Measurements from ENCODE around the gene LRRC37B.
A peak's percentile ranks its signal among the peaks of the same experiment; 100 is the strongest.
"Not testable (repeated sequence)": the region's sequence is repeated elsewhere in the genome, so short reads cannot be mapped to it uniquely, and the experiment has no call there.

LRRC37B gene

DNA sequence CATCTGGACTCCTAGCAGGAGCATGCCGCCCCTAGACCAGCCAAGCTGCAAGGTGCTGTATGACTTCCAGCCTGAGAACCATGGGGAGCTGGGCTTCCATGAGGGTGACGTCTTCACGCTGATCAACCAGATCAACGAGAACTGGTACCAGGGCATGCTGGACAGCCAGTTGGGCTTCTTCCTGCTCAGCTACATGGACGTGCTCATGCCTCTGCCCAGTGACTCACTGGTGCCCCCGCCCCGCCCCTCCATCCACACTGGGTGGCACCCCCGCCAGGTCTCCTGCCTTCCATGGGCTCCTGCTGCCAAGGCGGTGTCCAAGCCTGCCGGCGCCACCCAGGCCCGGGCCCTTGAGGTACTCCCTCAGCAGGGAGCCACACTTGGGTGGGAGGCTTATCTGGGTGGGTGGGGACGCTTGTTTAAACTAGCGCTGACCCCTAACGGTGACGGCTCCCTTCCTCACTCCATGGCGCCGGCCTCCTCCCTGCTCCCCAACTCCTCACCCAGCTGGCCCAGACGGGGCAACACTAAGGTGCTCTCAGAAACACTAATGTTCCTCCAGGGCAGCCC is 34.2 kb downstream of the LRRC37B start:
- DNase-seq (ENCODE audit: low read depth in 2 of 2): not testable (repeated sequence)

DNA sequence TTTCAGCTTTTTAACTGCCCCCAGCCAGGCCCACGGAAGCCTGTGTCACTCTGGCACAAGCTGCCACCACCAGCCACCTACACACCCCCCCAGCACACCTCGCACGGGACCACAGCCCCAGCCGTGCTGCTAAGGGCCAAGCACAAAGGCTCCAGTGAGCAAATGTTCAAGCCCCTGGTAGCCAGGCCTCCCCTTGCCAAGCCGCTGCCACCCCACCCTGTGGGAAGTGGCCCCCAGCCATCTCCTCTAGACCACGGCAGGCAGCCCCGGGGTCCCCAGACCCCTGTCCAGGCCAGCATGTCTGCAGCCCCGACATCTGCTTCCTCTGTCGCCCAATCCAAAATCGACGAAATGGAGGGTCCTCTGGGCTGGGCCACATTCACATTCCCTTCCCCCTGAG is 35.1 kb downstream of the LRRC37B start:
- DNase-seq (ENCODE audit: low read depth in 2 of 2): not testable (repeated sequence)

DNA sequence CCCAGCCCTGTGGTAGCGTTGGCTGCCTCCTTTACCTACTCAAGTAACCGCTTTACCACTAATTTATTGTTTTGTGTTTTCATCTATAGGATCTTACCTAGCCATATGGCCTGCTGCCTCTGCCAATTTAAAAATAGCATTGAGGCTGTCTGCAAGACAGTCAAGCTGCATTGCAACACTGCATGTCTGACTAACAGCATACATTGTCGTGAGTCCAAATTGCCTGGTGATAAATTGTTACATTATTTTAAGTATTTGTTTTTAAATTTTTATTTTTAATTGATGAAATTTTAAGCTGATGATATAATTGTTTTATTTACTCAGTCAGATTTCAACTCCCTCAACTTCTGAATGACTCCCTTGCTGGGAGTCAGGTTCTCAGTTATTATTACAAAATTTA is 38.4 kb downstream of the LRRC37B start:
- DNase-seq (ENCODE audit: low read depth in 2 of 2): not testable (repeated sequence)

DNA sequence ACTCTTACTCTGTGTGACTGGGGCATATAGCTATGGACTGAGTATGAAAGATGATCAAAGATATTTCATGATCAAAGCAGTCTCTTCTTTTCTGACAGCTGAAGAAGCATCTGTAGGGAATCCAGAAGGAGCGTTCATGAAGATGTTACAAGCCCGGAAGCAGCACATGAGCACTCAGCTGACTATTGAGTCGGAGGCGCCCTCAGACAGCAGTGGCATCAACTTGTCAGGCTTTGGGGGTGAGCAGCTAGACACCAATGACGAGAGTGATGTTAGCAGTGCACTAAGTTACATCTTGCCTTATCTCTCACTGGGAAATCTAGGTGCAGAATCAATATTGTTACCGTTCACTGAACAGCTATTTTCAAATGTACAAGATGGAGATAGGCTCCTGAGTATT is 40.5 kb downstream of the LRRC37B start:
- not testable (repeated sequence) for DNase-seq (ENCODE audit: low read depth in 2 of 2)

DNA sequence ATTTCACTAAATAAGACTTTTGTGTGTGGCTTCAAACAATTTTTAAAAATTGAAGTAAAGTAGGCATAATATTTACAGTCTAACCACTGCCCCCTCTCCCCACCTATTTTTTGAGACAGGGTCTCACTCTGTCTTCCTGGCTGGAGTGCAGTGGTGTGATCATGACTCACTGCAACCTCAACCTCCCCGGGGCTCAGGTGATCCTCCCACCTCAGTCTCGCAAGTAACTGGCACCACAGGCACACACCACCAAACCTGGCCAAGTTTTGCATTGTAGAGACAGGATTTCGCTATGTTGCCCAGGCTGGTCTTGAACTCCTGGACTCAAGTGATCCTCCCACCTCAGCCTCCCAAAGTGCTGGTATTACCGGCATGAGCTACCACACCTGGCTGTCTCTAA is 47.8 kb downstream of the LRRC37B start:
- DNase-seq (ENCODE audit: low read depth in 2 of 2): not testable (repeated sequence)

DNA sequence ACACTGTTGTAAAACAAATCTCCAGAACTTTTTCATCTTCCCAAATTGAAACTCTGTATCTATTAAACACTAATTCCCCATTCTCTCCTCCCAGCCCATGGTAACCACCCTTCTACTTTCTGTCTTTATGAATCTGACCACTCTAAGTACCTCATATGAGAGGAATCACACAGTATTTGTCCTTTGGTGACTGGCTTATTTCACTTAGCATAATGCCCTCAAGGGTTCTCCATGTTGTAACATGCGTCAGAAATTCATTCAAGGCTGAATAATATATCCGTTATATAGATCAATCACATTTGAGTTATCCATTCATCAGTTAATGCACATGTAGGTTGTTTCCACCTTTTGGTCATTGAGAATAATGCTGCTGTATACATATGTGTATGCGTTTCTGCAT is 48.2 kb downstream of the LRRC37B start:
- not testable (repeated sequence) for DNase-seq (ENCODE audit: low read depth in 2 of 2)

DNA sequence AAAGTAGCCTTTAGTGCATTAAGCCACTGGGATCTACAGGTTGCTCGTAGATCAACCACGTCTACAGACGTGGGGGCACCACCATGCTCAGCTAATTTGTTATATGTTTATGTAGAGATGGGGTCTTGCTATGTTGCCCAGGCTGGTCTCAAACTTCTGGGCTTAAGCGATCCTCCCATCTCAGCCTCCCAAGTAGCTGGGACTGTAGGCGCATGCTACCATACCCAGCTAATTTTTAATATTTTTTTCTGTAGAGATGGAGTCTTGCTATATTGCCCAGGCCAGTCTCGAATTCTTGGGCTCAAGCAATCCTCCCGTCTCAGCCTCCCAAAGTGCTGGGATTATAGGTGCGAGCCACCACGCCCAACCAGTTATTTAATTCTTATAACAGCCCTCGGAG is 49.3 kb downstream of the LRRC37B start:
- not testable (repeated sequence) for DNase-seq (ENCODE audit: low read depth in 2 of 2)

DNA sequence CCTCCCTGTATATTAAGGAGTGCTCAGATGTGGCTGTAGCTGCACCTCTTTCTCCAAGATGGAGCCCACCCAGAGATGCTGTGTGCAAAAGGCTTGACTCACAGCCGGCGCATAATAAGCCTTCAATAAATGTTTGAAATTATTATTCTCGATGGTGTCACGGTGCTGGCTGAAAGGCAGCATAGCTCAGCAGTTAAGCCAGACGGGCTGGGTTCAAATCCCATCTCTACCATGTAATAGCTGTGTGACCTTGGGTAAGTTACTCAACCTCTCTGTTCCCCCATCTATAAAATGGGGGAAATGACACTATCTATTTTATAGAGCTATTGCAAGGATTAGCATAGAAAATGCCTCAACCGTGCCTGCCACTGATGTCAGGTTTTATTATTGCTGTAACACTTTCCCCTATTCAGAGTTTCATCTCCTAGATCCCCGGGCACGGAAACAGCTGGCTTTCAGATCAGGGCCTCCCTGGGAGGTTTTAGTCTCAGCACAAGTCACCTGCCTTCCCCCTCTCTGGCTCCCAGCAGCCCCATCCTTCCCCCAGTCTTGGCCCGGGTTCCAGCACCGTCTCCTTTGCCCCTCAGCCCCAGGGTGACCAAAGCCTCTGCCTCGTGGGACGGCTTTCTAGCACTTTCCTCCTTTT is 50.4 kb downstream of the LRRC37B start:
- not testable (repeated sequence) for DNase-seq (ENCODE audit: low read depth in 2 of 2)

DNA sequence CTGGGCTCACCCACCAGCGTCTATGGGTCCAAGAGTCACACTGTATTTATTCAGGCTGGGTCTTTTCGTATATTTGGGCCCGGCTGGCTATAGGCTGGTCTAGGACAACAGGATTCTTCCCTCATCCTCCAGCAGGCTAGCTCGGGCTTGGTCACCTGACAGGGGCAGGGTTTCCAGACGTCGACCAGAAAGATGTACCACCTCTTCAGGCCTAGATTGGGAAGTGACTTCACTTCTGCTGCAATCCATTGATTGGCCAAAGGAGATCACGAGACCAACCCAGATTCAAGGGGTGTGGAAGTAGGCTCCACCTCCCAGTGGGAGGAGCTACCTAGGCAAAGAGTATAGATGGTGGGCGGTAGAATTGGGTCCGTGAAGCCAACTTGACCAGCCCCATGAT is 53.5 kb downstream of the LRRC37B start:
- not testable (repeated sequence) for DNase-seq (ENCODE audit: low read depth in 2 of 2)

DNA sequence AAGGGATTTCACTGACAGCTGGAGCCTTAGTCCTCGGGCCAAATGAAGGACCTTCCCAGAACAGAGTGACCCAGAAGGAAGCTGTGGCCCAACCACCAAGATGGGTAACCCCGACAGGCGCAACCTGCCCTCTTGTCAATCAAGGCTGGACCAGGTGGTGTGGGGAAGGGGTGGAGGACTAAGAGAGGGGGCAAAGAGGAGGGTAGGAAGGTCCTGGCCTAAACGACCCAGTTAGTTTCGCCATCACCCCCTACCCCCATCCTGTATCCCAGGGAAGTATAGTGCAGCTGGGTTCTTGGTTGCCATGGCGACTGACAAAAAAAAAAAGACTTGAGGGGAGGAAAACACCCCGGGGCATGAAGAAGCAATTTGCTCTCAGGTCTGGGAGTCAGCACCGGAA is 54.7 kb downstream of the LRRC37B start:
- not testable (repeated sequence) for DNase-seq (ENCODE audit: low read depth in 2 of 2)

DNA sequence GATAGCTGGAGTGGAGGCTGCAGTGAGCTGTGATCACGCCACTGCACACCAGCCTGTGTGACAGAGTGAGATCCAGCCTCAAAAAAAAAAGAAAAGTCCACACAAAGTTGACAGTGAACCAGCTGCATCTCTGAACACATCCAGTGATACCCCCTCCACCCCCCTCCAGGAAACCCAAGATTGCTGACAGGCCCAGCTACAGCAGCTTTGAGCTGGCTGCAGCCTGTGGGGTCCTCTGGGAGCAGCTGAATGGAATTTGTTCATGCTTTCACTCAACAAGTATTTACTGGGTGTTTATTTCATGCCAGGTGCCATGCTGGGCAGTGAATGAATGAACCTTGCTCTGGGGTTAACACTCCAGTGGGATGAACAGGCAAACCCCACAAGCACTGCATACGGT is 56.9 kb downstream of the LRRC37B start:
- not testable (repeated sequence) for DNase-seq (ENCODE audit: low read depth in 2 of 2)

DNA sequence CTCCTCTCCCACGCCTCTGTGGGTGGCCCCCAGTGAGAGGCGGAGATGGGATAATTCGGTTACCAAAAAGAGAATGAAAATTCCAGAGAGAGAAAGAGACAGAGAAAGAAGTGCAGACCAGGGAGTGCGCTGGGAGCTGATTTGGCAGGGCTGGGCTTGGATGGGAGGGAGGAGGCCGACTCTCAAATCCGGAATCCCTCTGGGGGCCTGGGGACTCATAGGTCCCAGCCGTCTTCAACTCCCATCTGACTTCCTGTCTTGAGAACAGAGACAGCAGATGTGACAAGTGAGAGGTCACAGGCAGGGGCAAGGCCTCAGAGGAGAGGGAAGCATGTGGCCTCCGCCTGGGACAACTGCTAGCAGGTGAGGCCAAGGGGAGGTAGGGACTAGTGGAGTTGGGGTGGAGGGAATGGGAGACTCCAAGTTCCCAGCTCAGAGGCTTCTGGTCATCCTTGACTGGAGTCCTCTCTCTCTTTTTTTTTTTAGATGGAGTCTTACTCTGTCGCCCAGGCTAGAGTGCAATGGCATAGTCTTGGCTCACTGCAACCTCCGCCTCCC is 59.0 kb downstream of the LRRC37B start:
- DNase-seq (ENCODE audit: low read depth in 2 of 2): not testable (repeated sequence)

DNA sequence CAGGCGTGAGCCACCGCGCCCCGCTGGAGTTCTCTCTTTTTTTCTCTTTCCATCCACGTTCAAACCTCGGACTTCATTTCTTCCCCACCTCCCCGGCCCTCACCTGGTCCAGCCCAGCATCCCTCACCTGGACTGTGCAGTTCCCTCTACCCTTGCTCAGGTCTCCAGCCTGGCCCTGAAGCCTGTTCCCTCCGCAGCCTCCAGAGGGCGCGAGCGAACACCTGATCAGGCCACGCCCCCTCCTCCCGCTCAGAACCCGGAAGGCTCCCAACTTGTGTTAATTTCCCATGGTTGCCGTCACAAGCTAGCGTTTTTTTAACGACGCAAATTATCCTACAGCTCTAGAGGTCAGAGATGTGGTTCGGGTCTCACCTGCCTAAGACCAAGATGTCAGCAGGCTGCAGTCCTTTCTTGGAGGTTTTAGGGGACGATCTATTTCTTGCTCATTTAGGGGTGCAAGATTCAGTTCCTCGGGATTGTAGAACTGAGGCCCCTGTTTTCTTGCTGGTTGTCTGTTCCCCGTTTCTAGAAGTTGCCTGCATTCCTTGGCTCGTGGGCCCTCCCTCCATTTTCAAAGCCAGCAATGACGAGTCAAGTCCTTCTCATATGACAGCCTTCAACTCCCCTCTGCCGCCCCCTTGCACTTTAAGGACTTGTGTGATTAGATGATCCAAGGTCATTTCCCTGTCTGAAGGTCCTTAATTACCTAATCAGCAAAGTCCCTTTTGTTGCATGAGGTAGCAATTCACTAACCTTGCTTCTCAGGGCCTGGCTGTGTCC is 59.9 kb downstream of the LRRC37B start:
- DNase-seq (ENCODE audit: low read depth in 2 of 2): peak; percentile 12 to 29

DNA sequence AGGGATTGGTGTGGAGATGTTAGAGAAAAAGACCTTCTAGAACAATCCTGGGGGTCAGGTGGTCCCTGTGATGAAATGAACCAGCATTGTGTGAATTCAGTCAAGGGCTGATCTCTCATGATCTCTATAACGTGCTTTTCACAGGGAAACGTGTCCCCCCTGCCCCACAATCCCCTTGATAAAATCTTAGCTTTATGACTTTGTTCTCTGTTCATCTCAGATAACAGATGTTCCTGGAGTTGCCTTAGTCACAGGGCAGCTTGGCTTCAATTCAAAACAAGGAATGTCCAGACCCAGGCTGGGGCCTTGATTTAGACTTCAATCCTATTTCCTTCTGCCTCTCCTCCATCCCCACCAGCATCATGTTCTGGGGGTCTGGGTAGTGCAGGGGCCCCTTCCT is 61.9 kb downstream of the LRRC37B start:
- not testable (repeated sequence) for DNase-seq (ENCODE audit: low read depth in 2 of 2)

DNA sequence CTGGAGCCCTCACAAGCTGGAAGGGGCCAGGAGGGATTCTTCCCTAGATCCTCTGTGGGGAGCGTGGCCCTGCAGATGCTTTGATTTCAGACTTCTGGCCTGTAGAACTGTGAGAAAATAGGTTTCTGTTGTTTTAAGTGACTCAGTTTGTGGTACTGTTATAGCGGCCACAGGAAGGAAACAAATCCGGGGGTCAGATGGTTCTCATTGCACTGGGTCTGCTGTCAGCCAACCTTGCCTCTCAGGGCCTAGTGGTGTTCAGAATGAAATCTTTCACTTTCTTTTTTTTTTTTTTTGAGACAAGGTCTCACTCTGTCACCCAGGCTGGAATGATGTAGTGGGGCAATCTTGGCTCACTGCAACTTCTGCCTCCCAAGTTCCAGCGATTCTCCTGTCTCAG is 64.8 kb downstream of the LRRC37B start:
- peak in 1 of 2 donors; percentile 30 for DNase-seq (ENCODE audit: low read depth in 2 of 2)

DNA sequence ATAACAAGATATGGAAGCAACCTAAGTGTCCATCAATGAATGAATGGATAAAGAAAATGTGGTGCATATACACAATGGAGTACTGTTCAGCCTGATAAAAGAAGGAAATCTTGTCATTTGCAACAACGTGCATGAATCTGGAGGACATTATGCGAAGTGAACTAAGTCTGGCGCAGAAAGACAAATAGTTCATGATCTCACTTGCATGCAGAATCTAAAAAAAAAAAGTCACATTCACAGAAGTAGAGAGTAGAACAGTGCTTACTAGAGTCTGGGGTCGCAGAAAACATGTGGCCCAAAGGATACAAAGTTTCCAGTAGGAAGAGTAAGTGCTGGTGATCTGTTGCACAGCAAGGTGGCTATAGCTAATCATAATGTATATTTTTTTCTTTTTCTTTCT is 65.9 kb downstream of the LRRC37B start:
- DNase-seq (ENCODE audit: low read depth in 2 of 2): not testable (repeated sequence)

DNA sequence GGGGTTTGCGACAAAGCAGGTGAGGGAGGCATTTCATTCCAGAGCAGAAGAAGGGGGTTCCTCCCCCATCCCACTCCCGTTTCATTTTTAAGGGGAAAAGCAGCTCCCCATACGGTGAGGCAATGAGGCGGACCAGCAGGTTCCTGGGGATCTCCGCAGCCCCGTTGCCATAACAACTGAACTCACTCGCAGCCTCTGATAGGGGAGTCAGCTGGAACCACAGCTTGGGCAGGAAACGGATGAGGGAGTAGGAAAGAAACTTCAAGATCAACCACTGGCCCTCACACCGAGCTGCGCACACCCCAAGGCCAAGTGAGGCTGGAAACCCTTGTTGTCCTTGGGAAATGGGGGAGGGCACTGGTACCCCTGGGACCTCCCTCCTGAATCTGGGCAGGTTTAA is 72.6 kb downstream of the LRRC37B start:
- peak; percentile 29 to 43 for DNase-seq (ENCODE audit: low read depth in 2 of 2)

DNA sequence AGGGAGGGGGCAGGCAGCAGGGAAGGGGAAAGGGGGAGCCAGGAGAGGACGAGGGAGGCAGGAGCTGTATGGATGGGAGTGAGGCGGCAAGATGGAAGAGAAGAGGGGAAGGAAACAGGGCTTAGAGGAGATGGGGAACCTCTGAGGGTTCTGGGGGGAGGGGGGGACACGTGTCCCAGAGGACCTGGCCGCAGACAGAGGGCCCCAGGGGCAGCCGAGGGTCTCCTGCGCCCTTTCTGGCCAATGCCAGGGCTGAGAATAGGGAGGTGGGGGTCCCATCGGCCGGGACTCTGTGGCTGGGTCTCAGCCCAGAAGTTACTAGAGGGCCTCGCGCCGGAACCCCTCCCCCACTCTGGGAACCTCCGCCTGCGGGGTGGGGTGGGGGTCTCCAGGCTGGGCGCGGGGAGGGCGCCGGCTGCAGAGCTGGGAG is 76.4 kb downstream of the LRRC37B start:
- not testable (repeated sequence) for DNase-seq (ENCODE audit: low read depth in 2 of 2)

DNA sequence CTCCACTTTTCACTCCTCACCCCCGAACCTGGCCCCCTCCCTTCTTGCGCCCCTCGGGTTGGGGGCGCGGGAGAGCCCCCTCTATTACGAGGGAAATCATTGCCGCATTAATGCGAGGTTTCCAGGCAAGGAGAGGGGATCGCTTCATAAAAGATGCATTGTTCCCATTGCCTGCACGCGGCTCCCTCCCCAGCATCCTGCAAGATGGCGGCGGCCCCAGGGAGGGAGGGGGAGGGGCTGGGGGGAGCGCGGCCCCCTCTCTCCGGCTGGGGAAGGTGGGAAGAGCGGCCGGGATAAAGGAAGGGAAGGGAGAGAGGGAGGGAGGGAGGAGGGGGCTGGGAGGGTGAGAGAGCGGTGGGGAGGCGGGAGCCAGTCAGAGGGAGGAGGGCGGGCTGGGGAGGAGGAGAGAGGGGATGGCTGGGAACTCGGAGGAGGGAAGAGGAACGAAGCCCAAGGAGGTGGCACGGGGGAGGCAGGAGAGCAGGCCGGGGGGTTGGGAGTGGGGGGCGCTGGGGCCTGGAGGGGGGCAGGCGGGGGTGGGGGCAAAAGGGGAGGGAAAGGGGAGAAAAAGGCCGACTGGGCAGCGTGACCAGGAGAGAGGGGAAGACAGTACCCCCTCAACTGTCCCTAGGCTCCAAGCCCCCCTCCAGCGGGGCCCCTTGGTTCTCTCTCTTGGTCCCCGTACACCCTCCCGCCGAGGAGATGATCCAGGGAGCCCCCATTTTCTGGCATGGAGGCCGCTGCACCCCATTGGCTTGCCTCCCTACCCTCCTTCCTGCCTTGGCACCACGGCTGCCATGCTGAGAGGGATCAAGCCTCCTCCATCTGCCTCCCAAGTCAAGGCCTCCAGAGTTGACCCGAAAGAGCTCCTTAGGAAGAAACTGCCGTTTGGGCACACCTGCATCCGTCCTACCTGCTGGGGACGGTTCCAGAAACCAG is 77.1 kb downstream of the LRRC37B start:
- not testable (repeated sequence) for DNase-seq (ENCODE audit: low read depth in 2 of 2)

DNA sequence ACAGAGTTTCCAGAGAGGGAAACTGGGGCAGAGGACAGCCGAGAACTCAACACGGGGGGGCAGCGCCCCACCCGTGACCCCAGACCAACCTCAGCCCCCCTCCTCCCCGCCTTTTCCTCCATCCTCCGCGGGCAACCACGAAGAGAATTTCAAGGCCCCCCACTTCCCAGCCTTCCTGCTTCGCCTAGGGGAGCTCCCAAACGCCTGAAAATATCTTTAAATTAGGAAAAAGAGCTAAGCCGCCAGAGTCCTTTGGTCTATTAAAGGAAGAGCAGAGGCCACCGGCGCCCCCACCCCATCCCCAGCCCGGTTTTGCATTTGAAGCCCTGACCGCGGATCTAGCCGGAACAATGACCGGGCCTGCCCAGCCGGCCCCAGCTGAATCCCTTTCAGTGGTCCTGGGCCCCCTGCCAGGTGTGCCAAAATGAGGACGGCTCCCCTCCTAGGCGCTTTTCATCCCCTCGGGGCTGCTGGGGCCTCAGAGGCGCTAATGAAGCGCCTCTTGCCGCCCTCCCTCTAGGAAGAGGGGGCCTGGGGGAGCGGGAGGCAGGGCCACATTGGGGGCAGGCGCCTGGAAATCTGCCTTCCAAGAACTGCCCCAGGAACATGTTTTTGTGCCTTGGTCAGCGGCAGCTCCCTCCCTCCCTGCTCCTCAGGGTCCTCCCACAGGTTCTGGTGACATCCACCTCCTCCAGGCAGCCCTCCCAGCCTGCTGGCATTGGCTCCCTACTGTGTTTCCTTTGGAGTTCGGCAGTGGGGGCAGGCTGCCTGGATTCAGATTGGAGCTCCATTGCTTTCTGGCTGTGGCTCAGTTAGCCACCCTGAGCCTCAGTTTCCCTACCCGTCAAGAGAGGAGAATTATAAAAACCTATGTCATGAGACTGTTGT is 78.0 kb downstream of the LRRC37B start:
- DNase-seq (ENCODE audit: low read depth in 2 of 2): not testable (repeated sequence)
